SK-N-SH (cell line): ENCODE results near the gene PLP2. TPM values are rescaled to one million over a fixed set of nuclear protein-coding genes. Genes with fewer than 3 reads are reported as not detected.

Experiments
- CTCF ChIA-PET: fragments of 300-600, 350-600 bp; formaldehyde crosslinking; extraction: SDS; loops from one replicate; lab custom pipeline; 2021; lab: Yijun Ruan, JAX
- POLR2A ChIA-PET: fragments of 350-600 bp; sonication (Branson Sonifier 250); formaldehyde crosslinking; extraction: SDS; loops from one replicate; lab custom pipeline; 2020; ENCODE audit warnings: antibody characterized with exemption, inconsistent platforms; lab: Yijun Ruan, JAX
- DNase-seq: peaks from one replicate; pipeline ENCODE4 v3.0.0; 2012
- H2AFZ ChIP-seq: fragments of 200-600 bp; sonication (generic); 2 replicates; pipeline ENCODE4 v1.8.1; 2016; ENCODE audit warnings: antibody characterized with exemption, mild to moderate bottlenecking, low read depth
- H3F3A ChIP-seq: fragments of 200-600 bp; sonication (generic); replicated peaks from 2 replicates; pipeline ENCODE3; 2016; ENCODE audit warnings: antibody characterized with exemption, mild to moderate bottlenecking; ENCODE audit not compliant: insufficient read depth
- H3K27ac ChIP-seq, 2 experiments: fragments of 200-500 bp in 1 of 2; fragments of 200-600 bp in 1 of 2; sonication (Bioruptor generic) in 1 of 2; sonication (generic), shearing (Covaris generic) in 1 of 2; 2 replicates each; pipeline versions ENCODE4 v1.5.1 to v1.6.1; 2014 to 2016; ENCODE audit warnings: low read depth in 2 of 2, inconsistent platforms in 1 of 2, low read length in 1 of 2, mild to moderate bottlenecking in 1 of 2, mixed read lengths in 1 of 2
- H3K27me3 ChIP-seq: fragments of 200-600 bp; sonication (generic), shearing (Covaris generic); 2 replicates; pipeline ENCODE4 v1.6.1; 2016; ENCODE audit warnings: mixed run types; ENCODE audit not compliant: insufficient read depth
- H3K36me3 ChIP-seq, 2 experiments: fragments of 200-500 bp in 1 of 2; fragments of 200-600 bp in 1 of 2; sonication (Bioruptor generic) in 1 of 2; sonication (generic) in 1 of 2; replicated peaks in 1 of 2; 2 replicates each; pipeline versions ENCODE3 to v1.5.1; 2014 to 2016; ENCODE audit warnings: low read length in 1 of 2, mild to moderate bottlenecking in 1 of 2; ENCODE audit not compliant: insufficient read depth in 2 of 2, control insufficient read depth in 1 of 2
- H3K4me1 ChIP-seq, 2 experiments: fragments of 200-500 bp in 1 of 2; fragments of 200-600 bp in 1 of 2; sonication (Bioruptor generic) in 1 of 2; sonication (generic), shearing (Covaris generic) in 1 of 2; 2 replicates each; pipeline versions ENCODE4 v1.5.1 to v1.6.1; 2014 to 2016; ENCODE audit warnings: low read depth in 1 of 2, low read length in 1 of 2, mixed run types in 1 of 2; ENCODE audit not compliant: insufficient read depth in 2 of 2, control insufficient read depth in 1 of 2
- H3K4me2 ChIP-seq: fragments of 200-600 bp; sonication (generic), shearing (Covaris generic); 2 replicates; pipeline ENCODE4 v1.6.1; 2017; ENCODE audit warnings: mixed run types
- H3K4me3 ChIP-seq, 2 experiments: fragments of 200-500 bp in 1 of 2; fragments of 200-600 bp in 1 of 2; sonication (Bioruptor generic) in 1 of 2; sonication (generic), shearing (Covaris generic) in 1 of 2; 2 replicates each; pipeline versions ENCODE4 v1.5.1 to v1.8.1; 2014 to 2016; ENCODE audit warnings: low read depth in 2 of 2, inconsistent platforms in 1 of 2, low read length in 1 of 2, mild to moderate bottlenecking in 1 of 2, mixed read lengths in 1 of 2, moderate library complexity in 1 of 2
- H3K79me2 ChIP-seq: fragments of 200-600 bp; sonication (generic); 2 replicates; pipeline ENCODE4 v1.8.1; 2017; ENCODE audit warnings: mild to moderate bottlenecking; ENCODE audit not compliant: insufficient read depth
- H3K9ac ChIP-seq: fragments of 200-600 bp; sonication (generic); 2 replicates; pipeline ENCODE4 v1.6.1; 2017; ENCODE audit warnings: mixed run types
- H3K9me2 ChIP-seq: fragments of 200-600 bp; sonication (generic); 2 replicates; pipeline ENCODE4 v1.6.1; 2017; ENCODE audit warnings: mixed run types
- H3K9me3 ChIP-seq: fragments of 200-600 bp; sonication (generic); 2 replicates; pipeline ENCODE4 v1.6.1; 2017; ENCODE audit warnings: mixed run types, mild to moderate bottlenecking, moderate library complexity
- H4K20me1 ChIP-seq: fragments of 200-600 bp; sonication (generic); 2 replicates; pipeline ENCODE4 v1.6.1; 2017; ENCODE audit warnings: mild to moderate bottlenecking, mixed run types; ENCODE audit not compliant: insufficient read depth
- ELF1 ChIP-seq: IDR thresholded peaks from 2 replicates; pipeline ENCODE4 v1.4.0; 2012
- FOSL2 ChIP-seq: IDR thresholded peaks from 2 replicates; pipeline ENCODE4 v1.4.0; 2012; ENCODE audit warnings: low read depth, mild to moderate bottlenecking, moderate library complexity, borderline replicate concordance
- FOXM1 ChIP-seq: IDR thresholded peaks from 2 replicates; pipeline ENCODE4 v1.4.0; 2012; ENCODE audit warnings: low read depth, mild to moderate bottlenecking
- GABPA ChIP-seq: IDR thresholded peaks from 2 replicates; pipeline ENCODE4 v1.4.0; 2012; ENCODE audit warnings: low read depth, mild to moderate bottlenecking
- JUND ChIP-seq: IDR thresholded peaks from 2 replicates; pipeline ENCODE4 v1.4.0; 2012
- RCOR1 ChIP-seq: fragments of 150-350 bp; IDR thresholded peaks from 2 replicates; pipeline ENCODE4 v1.6.1; 2017; ENCODE audit warnings: antibody characterized with exemption, low read length
- RXRA ChIP-seq: IDR thresholded peaks from 2 replicates; pipeline ENCODE4 v1.4.0; 2012; ENCODE audit warnings: low read depth, mild to moderate bottlenecking, borderline replicate concordance
- SIN3A ChIP-seq: IDR thresholded peaks from 2 replicates; pipeline ENCODE4 v1.6.1; 2012; ENCODE audit warnings: low read depth, mild to moderate bottlenecking, low read length, moderate library complexity, borderline replicate concordance
- SMC3 ChIP-seq: IDR thresholded peaks from 2 replicates; pipeline ENCODE4 v1.6.1; 2012; ENCODE audit warnings: low read depth, low read length, improper control_type of control experiment
- TAF1 ChIP-seq: IDR thresholded peaks from 2 replicates; pipeline ENCODE4 v1.6.1; 2012; ENCODE audit warnings: low read depth, mild to moderate bottlenecking, low read length, moderate library complexity, borderline replicate concordance
- TCF12 ChIP-seq: IDR thresholded peaks from 2 replicates; pipeline ENCODE4 v1.4.0; 2012
- TEAD4 ChIP-seq: IDR thresholded peaks from 2 replicates; pipeline ENCODE4 v1.4.0; 2012; ENCODE audit warnings: mild to moderate bottlenecking, borderline replicate concordance; ENCODE audit not compliant: insufficient read depth
- WGBS: methylation state at CpG from one replicate; pipeline ENCODE4 v1.1.6; 2017; ENCODE audit warnings: low lambda C conversion rate; 5-methylcytosine and 5-hydroxymethylcytosine counted together
- polyA plus RNA-seq, 3 experiments: library from polyadenylated mRNA; depleted of rRNA; stranded (reverse); fragments of >200 nt; gene quantifications; 2 replicates each; pipeline ENCODE4 v1.2.3, GENCODE V29; 2012
- TF ChIP-seq, protein P1 (sequence below): fragments of 200-600 bp; sonication (generic); IDR thresholded peaks from 2 replicates; pipeline ENCODE4 v1.6.1; 2017; ENCODE audit warnings: antibody characterized with exemption, mild to moderate bottlenecking, moderate library complexity
- TF ChIP-seq, protein P2 (sequence below): IDR thresholded peaks from 2 replicates; pipeline ENCODE4 v1.4.0; 2012; ENCODE audit warnings: low read depth, borderline replicate concordance
- TF ChIP-seq, protein P3 (sequence below): IDR thresholded peaks from 2 replicates; pipeline ENCODE4 v1.4.0; 2012; ENCODE audit warnings: low read depth, borderline replicate concordance

The PLP2 gene
- polyA plus RNA-seq, 1 of the 3 experiments (the other 2 are of a cell fraction): 146 TPM

DNA sequence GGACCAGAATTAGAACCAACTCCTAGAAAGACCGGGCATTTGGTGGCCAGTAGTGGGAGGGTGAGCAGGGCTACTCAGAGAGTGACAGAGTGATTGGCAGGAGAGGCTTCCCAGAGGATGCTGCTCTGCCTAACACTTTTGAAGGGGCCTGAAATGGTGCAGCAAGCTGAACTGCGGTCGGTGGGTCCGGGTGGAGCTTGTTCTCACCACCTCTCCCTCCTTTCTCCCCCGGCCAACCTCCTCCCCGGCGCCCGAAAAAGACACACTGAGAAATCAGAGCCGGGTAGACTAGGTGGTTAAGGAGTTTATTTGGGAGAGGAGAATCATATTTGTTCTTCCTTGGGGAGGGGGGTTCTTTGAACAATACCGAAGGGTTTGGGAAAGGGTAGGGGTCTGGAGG lies 15.8 kb downstream of the PLP2 start:
- WGBS: 56% methylated on average over 10 of the region's 10 CpGs
- Histone ChIP-seq H3K36me3 (no peaks in the 10 kb centered on the region), H3K4me3 (no peak overlapping the region), H3K9ac (no peak overlapping the region), H4K20me1 (no peaks in the 10 kb centered on the region), H3F3A (no peaks in the 10 kb centered on the region), H3K9me3 (no peaks in the 10 kb centered on the region), H3K79me2 (no peaks in the 10 kb centered on the region), H3K4me1 (no peaks in the 10 kb centered on the region; a peak in 1 of 4 replicates), H3K4me2 (no peak overlapping the region), H3K9me2 (no peaks in the 10 kb centered on the region), H3K27ac (no peak overlapping the region), H3K27me3 (peaks cover 5% of the 10 kb centered on the region; the same call in 1 of the 2 replicates), H2AFZ (no peak overlapping the region)
- ChIA-PET POLR2A (no interaction called here), CTCF (no interaction called here)
- DNase-seq: no peak
- TF ChIP-seq GABPA (no peak), RXRA (no peak), RCOR1 (no peak), SMC3 (no peak)
- TF ChIP-seq, protein P1, sequence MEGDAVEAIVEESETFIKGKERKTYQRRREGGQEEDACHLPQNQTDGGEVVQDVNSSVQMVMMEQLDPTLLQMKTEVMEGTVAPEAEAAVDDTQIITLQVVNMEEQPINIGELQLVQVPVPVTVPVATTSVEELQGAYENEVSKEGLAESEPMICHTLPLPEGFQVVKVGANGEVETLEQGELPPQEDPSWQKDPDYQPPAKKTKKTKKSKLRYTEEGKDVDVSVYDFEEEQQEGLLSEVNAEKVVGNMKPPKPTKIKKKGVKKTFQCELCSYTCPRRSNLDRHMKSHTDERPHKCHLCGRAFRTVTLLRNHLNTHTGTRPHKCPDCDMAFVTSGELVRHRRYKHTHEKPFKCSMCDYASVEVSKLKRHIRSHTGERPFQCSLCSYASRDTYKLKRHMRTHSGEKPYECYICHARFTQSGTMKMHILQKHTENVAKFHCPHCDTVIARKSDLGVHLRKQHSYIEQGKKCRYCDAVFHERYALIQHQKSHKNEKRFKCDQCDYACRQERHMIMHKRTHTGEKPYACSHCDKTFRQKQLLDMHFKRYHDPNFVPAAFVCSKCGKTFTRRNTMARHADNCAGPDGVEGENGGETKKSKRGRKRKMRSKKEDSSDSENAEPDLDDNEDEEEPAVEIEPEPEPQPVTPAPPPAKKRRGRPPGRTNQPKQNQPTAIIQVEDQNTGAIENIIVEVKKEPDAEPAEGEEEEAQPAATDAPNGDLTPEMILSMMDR: no peak

DNA sequence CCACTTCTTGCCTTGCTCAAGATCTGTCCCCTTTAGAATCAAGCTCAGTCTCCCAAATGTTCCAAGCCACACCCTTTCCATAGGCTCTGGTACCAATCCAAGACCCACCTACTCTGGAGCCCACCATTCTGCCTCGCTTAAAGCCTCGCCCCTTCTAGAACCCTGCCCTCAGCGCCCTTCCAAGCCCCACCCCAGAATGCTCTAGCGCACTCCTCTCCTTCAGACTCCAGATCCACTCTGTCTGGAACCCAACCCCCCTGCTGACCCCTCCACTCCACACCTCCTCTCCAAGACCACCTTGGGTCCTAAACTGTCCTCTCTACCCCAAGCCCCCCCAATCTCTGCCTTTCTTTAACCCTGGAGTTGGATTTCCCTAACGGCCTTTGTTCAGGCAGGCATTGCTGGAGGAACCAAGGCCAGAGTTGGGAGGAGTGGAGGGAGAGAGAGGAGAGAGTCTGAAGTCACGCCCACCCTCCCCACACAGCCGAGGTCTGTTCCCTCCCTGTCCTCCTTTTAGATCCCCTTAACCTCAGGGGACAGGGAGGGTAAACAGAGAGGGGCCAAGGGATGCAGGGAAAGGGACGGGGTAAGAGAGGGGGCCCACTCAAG lies 16.9 kb downstream of the PLP2 start:
- no peak overlapping the region for H3K4me2 ChIP-seq
- CTCF ChIA-PET: no interaction called here
- H2AFZ ChIP-seq: no peak overlapping the region
- DNase-seq: no peak
- no peaks in the 10 kb centered on the region for H3K79me2 ChIP-seq
- H3K4me1 ChIP-seq: no peaks in the 10 kb centered on the region; a peak in 1 of 4 replicates
- no peaks in the 10 kb centered on the region for H3F3A ChIP-seq
- H3K27ac ChIP-seq: no peak overlapping the region
- H3K9ac ChIP-seq: no peak overlapping the region
- peaks cover 5% of the 10 kb centered on the region; the same call in 1 of the 2 replicates for H3K27me3 ChIP-seq
- POLR2A ChIA-PET: interaction anchor here (0.8 to 1.2 kb wide), 2 partner anchors 22 to 94 kb away, joined by 3 to 4 read pairs; no protein-coding TSS in a partner anchor
- H3K9me2 ChIP-seq: no peaks in the 10 kb centered on the region
- WGBS: 60% methylated on average over 8 of the region's 8 CpGs
- H3K36me3 ChIP-seq: no peaks in the 10 kb centered on the region
- H4K20me1 ChIP-seq: no peaks in the 10 kb centered on the region
- H3K9me3 ChIP-seq: no peaks in the 10 kb centered on the region
- H3K4me3 ChIP-seq: no peak overlapping the region
- no peak for TF ChIP-seq JUND
- TF ChIP-seq TAF1: no peak
- no peak for TF ChIP-seq SIN3A
- TF ChIP-seq FOSL2: no peak
- TF ChIP-seq, protein P2, sequence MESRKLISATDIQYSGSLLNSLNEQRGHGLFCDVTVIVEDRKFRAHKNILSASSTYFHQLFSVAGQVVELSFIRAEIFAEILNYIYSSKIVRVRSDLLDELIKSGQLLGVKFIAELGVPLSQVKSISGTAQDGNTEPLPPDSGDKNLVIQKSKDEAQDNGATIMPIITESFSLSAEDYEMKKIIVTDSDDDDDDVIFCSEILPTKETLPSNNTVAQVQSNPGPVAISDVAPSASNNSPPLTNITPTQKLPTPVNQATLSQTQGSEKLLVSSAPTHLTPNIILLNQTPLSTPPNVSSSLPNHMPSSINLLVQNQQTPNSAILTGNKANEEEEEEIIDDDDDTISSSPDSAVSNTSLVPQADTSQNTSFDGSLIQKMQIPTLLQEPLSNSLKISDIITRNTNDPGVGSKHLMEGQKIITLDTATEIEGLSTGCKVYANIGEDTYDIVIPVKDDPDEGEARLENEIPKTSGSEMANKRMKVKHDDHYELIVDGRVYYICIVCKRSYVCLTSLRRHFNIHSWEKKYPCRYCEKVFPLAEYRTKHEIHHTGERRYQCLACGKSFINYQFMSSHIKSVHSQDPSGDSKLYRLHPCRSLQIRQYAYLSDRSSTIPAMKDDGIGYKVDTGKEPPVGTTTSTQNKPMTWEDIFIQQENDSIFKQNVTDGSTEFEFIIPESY: no peak
- TF ChIP-seq FOXM1: no peak
- TF ChIP-seq, protein P3, sequence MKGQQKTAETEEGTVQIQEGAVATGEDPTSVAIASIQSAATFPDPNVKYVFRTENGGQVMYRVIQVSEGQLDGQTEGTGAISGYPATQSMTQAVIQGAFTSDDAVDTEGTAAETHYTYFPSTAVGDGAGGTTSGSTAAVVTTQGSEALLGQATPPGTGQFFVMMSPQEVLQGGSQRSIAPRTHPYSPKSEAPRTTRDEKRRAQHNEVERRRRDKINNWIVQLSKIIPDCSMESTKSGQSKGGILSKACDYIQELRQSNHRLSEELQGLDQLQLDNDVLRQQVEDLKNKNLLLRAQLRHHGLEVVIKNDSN: no peak
- no peak for TF ChIP-seq SMC3
- TF ChIP-seq, protein P1: no peak
- no peak for TF ChIP-seq TEAD4
- TF ChIP-seq TCF12: no peak
- no peak for TF ChIP-seq ELF1
- no peak for TF ChIP-seq RCOR1
